SJSA1 (cell line): ENCODE measurements around the gene UACA. TPM values are rescaled to one million over a fixed set of nuclear protein-coding genes. Genes with fewer than 3 reads are reported as not detected.
A peak's percentile ranks its signal among the peaks of the same experiment; 100 is the strongest.

ENCODE experiments used
- DNase-seq, 2 experiments: peaks; one replicate each; pipeline ENCODE4 v3.0.0-alpha.2; 2015 to 2020; ENCODE audit warnings: low spot score in 2 of 2, low read depth in 1 of 2
- H3K27ac ChIP-seq: fragments of 250-450 bp; sonication (Bioruptor Pico); 2 replicates; pipeline ENCODE4 v1.5.1; 2020; ENCODE audit warnings: mild to moderate bottlenecking, moderate library complexity
- H3K27me3 ChIP-seq: fragments of 250-450 bp; sonication (Bioruptor Pico); replicated peaks from 2 replicates; pipeline ENCODE4 v1.5.1; 2020; ENCODE audit warnings: mild to moderate bottlenecking, moderate library complexity
- H3K36me3 ChIP-seq: fragments of 250-450 bp; sonication (Bioruptor Pico); 2 replicates; pipeline ENCODE4 v1.5.1; 2020; ENCODE audit warnings: mild to moderate bottlenecking
- H3K4me1 ChIP-seq: fragments of 250-450 bp; sonication (Bioruptor Pico); replicated peaks from 2 replicates; pipeline ENCODE4 v1.6.1; 2021; ENCODE audit warnings: mild to moderate bottlenecking
- H3K4me3 ChIP-seq: fragments of 250-450 bp; sonication (Bioruptor Pico); 2 replicates; pipeline ENCODE4 v1.5.1; 2020; ENCODE audit warnings: mild to moderate bottlenecking
- H3K9me3 ChIP-seq: fragments of 250-450 bp; sonication (Bioruptor Pico); replicated peaks from 2 replicates; pipeline ENCODE4 v1.5.1; 2020; ENCODE audit warnings: mild to moderate bottlenecking
- total RNA-seq: library from RNA; depleted of rRNA; stranded (reverse); fragments of >200 nt; shearing (Covaris generic); gene quantifications from 2 replicates; pipeline ENCODE4 v1.2.3, GENCODE V29; 2014

The UACA gene
- total RNA-seq, 1 experiment from 2014 or later = 26.8 TPM

- no peaks in the 10 kb centered on the region for H3K27me3 ChIP-seq
- peaks cover 14% of the 10 kb centered on the region for H3K4me1 ChIP-seq
- no peaks in the 10 kb centered on the region for H3K9me3 ChIP-seq
- no peak for DNase-seq
- H3K4me3 ChIP-seq = no peak overlapping the region
- no peaks in the 10 kb centered on the region for H3K36me3 ChIP-seq
- no peak overlapping the region for H3K27ac ChIP-seq
These were observed 120.1 kb downstream of the UACA start for GRCh38 chr15:70643106-70643782.

GRCh38 chr15:70636540-70637165, 126.7 kb downstream of the UACA start:
- Histone ChIP-seq H3K27ac (no peak overlapping the region), H3K9me3 (no peaks in the 10 kb centered on the region), H3K27me3 (no peaks in the 10 kb centered on the region), H3K36me3 (no peaks in the 10 kb centered on the region), H3K4me3 (no peak overlapping the region), H3K4me1 (peaks cover 10% of the 10 kb centered on the region; the same call in 1 of the 2 replicates)
- peak in 1 of 2 experiments; percentile 27 for DNase-seq

- no peaks in the 10 kb centered on the region for H3K9me3 ChIP-seq
- DNase-seq = no peak
- no peak overlapping the region for H3K4me3 ChIP-seq
- H3K4me1 ChIP-seq = peaks cover 10% of the 10 kb centered on the region; the same call in 1 of the 2 replicates
- no peaks in the 10 kb centered on the region for H3K36me3 ChIP-seq
- no peak overlapping the region for H3K27ac ChIP-seq
- H3K27me3 ChIP-seq = no peaks in the 10 kb centered on the region
These were observed 127.5 kb downstream of the UACA start for GRCh38 chr15:70635895-70636294.

GRCh38 chr15:70633991-70634390, 129.4 kb downstream of the UACA start:
- no peak overlapping the region for H3K4me3 ChIP-seq
- no peak for DNase-seq
- H3K27me3 ChIP-seq = no peaks in the 10 kb centered on the region
- peaks cover 11% of the 10 kb centered on the region; the same call in 1 of the 2 replicates for H3K4me1 ChIP-seq
- H3K27ac ChIP-seq = no peak overlapping the region
- no peaks in the 10 kb centered on the region for H3K9me3 ChIP-seq
- no peaks in the 10 kb centered on the region for H3K36me3 ChIP-seq

- H3K36me3 ChIP-seq = no peaks in the 10 kb centered on the region
- peak in 1 of 2 experiments; percentile 39 for DNase-seq
- no peaks in the 10 kb centered on the region for H3K9me3 ChIP-seq
- H3K4me1 ChIP-seq = peaks cover 18% of the 10 kb centered on the region
- H3K27ac ChIP-seq = no peak overlapping the region
- H3K27me3 ChIP-seq = no peaks in the 10 kb centered on the region
- no peak overlapping the region for H3K4me3 ChIP-seq
These were observed 130.1 kb downstream of the UACA start for GRCh38 chr15:70633103-70633831.

- no peak for DNase-seq
- H3K27ac ChIP-seq = no peak overlapping the region
- no peaks in the 10 kb centered on the region for H3K9me3 ChIP-seq
- H3K4me3 ChIP-seq = no peak overlapping the region
- H3K36me3 ChIP-seq = no peaks in the 10 kb centered on the region
- no peaks in the 10 kb centered on the region for H3K27me3 ChIP-seq
- peaks cover 25% of the 10 kb centered on the region for H3K4me1 ChIP-seq
These were observed 130.8 kb downstream of the UACA start for GRCh38 chr15:70632491-70633102.

- DNase-seq = no peak
- Histone ChIP-seq H3K9me3 (no peaks in the 10 kb centered on the region), H3K27ac (no peak overlapping the region), H3K4me1 (peaks cover 30% of the 10 kb centered on the region), H3K36me3 (no peaks in the 10 kb centered on the region), H3K27me3 (no peaks in the 10 kb centered on the region), H3K4me3 (no peak overlapping the region)
These were observed 131.3 kb downstream of the UACA start for GRCh38 chr15:70632079-70632478.

GRCh38 chr15:70629735-70630273, 133.6 kb downstream of the UACA start:
- no peak for DNase-seq
- Histone ChIP-seq H3K27me3 (no peaks in the 10 kb centered on the region), H3K36me3 (no peaks in the 10 kb centered on the region), H3K4me1 (peaks cover 30% of the 10 kb centered on the region), H3K27ac (no peak overlapping the region), H3K9me3 (no peaks in the 10 kb centered on the region), H3K4me3 (no peak overlapping the region)

GRCh38 chr15:70628549-70628896, 134.8 kb downstream of the UACA start:
- no peak for DNase-seq
- no peaks in the 10 kb centered on the region for H3K9me3 ChIP-seq
- no peaks in the 10 kb centered on the region for H3K36me3 ChIP-seq
- H3K27me3 ChIP-seq = no peaks in the 10 kb centered on the region
- H3K27ac ChIP-seq = no peak overlapping the region
- peaks cover 24% of the 10 kb centered on the region for H3K4me1 ChIP-seq
- no peak overlapping the region for H3K4me3 ChIP-seq

- Histone ChIP-seq H3K36me3 (no peaks in the 10 kb centered on the region), H3K27ac (no peak overlapping the region)
- peak; percentile 61 to 82 for DNase-seq
These were observed 135.4 kb downstream of the UACA start for GRCh38 chr15:70627734-70628548.

GRCh38 chr15:70627322-70627721, 136.0 kb downstream of the UACA start:
- Histone ChIP-seq H3K27me3 (no peaks in the 10 kb centered on the region), H3K27ac (no peak overlapping the region), H3K4me3 (no peak overlapping the region), H3K36me3 (no peaks in the 10 kb centered on the region), H3K9me3 (no peaks in the 10 kb centered on the region), H3K4me1 (peaks cover 20% of the 10 kb centered on the region)
- DNase-seq = no peak

More at GRCh38 chr15:70627734-70628548, 135.4 kb downstream of the UACA start:
- Histone ChIP-seq H3K4me3 (no peak overlapping the region), H3K9me3 (no peaks in the 10 kb centered on the region), H3K4me1 (peaks cover 20% of the 10 kb centered on the region), H3K27me3 (no peaks in the 10 kb centered on the region)

GRCh38 chr15:70625438-70625837, 137.9 kb downstream of the UACA start:
- H3K27ac ChIP-seq = no peak overlapping the region
- H3K4me1 ChIP-seq = peaks cover 20% of the 10 kb centered on the region
- no peaks in the 10 kb centered on the region for H3K36me3 ChIP-seq
- H3K4me3 ChIP-seq = no peak overlapping the region
- DNase-seq = no peak
- no peaks in the 10 kb centered on the region for H3K9me3 ChIP-seq
- no peaks in the 10 kb centered on the region for H3K27me3 ChIP-seq

GRCh38 chr15:70625011-70625410, 138.3 kb downstream of the UACA start:
- no peaks in the 10 kb centered on the region for H3K9me3 ChIP-seq
- no peaks in the 10 kb centered on the region for H3K27me3 ChIP-seq
- no peak overlapping the region for H3K27ac ChIP-seq
- H3K36me3 ChIP-seq = no peaks in the 10 kb centered on the region
- H3K4me3 ChIP-seq = no peak overlapping the region
- no peak for DNase-seq
- H3K4me1 ChIP-seq = peaks cover 20% of the 10 kb centered on the region
